Airway epithelial cell (primary cell): Measurements from ENCODE around the gene LRRC31. TPM values are rescaled to one million over a fixed set of nuclear protein-coding genes. Genes with fewer than 3 reads are reported as not detected.

Source experiments
- total RNA-seq: library from RNA; depleted of rRNA; stranded (reverse); fragments of >200 nt; gene quantifications from 2 replicates; pipeline ENCODE4 v1.2.3, GENCODE V29; 2015

Gene LRRC31
- not detected in 2 replicates for total RNA-seq

DNA sequence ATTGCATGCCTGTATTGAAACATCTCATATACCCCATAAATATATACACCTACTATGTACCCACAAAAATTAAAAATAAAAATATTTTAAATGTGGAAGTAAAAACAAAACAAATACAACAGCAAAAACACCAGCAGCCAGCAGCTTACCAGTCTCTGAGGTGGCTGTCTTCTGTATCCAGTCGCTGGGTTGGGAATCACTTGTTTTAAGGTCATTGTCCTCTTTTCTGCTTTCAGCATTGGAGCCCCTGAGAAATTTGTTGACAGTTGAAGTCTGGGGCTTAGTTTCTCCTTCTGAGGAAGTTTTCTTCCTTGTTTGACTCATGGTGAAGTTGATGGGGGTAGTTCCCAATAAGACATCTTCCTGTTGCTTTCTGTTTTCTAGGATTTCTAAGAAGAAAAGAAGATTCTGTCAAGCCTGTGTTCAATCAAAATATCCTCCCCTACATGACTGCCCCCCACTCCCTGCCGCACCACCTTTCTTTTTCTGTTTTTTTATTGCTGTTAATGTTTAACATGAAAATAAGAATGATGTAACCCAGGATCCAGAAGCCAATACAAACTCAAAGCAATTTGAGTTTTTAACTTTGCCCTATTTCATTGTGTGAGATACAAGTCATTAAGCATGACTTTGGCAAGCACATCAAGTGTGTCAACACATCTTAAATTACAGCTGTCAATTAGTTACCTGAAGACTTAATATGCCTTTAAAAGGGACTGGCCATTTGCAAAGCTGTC, at the start of gene LRRC31:
TSS of gene LRRC31 (minus strand) at position 452 of the 737 bp plus-strand sequence. CDS start at position 324, 128 bp downstream.

DNA sequence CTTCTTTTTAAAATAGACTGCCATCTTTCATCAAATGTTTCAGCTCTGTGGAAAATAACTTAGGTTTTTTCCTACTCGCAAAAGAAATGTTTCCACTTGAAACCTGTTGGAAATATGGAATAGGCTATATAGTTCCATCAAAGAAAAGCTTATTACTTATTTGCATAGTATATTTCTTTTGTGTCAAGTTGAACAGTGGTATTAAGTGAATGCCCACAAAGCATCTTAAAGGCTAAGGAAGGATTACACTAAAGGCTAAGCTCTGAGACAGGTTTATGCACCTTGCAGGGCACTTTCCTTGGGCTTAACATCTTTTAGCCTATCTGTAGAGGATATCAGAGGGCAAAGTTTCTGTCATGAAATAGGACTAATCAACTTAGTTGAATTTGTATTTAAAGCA, 41.5 kb upstream of the LRRC31 start, which contains the start of gene SAMD7:
TSS of gene SAMD7 (plus strand) at position 301 of the 400 bp plus-strand sequence. CDS start 7,927 bp downstream, outside the sequence.

GRCh38 chr3:169812332-169813235, 57.2 kb downstream of the LRRC31 start, which contains the start of the genes LRRC34 and LRRIQ4:
TSS of gene LRRC34 (minus strand) at chr3:169812904. CDS start at chr3:169812548, 356 bp downstream.
TSS of gene LRRIQ4 (plus strand) at chr3:169812870. CDS start at chr3:169821922, 9,052 bp downstream.

Other genes starting within 250 kb of the LRRC31 start
- 8.7 and 12.3 TPM in 2 replicates for gene MECOM, start 206.2 kb downstream of the LRRC31 start, total RNA-seq
- gene TERC, start 104.9 kb downstream of the LRRC31 start, total RNA-seq, result 199 and 253 TPM in 2 replicates
- gene ACTRT3, start 100.4 kb downstream of the LRRC31 start, total RNA-seq, result 1.7 and 1.9 TPM in 2 replicates
- gene MYNN, start 96.5 kb downstream of the LRRC31 start, total RNA-seq, result 9.3 and 11.1 TPM in 2 replicates
- not detected in 2 replicates for gene LRRIQ4, start 57.1 kb downstream of the LRRC31 start, total RNA-seq
- gene LRRC34, start 57.0 kb downstream of the LRRC31 start, total RNA-seq, result 0.51 and 0.85 TPM in 2 replicates
- not detected in 2 replicates for gene SAMD7, start 41.6 kb upstream of the LRRC31 start, total RNA-seq
- 18.8 and 21.5 TPM in 2 replicates for gene SEC62, start 96.9 kb upstream of the LRRC31 start, total RNA-seq
- 1.1 TPM in 2 replicates for gene GPR160, start 168.1 kb upstream of the LRRC31 start, total RNA-seq